H1 (cell line): ENCODE measurements around the gene MDFIC.

ENCODE experiments used
- CHD2 ChIP-seq: IDR thresholded peaks from 2 replicates; pipeline ENCODE4 v1.6.1; 2012; ENCODE audit warnings: low read length, improper control_type of control experiment
- EP300 ChIP-seq, 2 experiments: IDR thresholded peaks; 1 replicate in 1 of 2; 2 replicates in 1 of 2; pipeline ENCODE4 v1.6.1; 2011 to 2012; ENCODE audit warnings: low read depth in 2 of 2, low read length in 2 of 2, mild to moderate bottlenecking in 2 of 2, borderline replicate concordance in 1 of 2, inconsistent platforms in 1 of 2, moderate library complexity in 1 of 2
- EZH2 ChIP-seq: fragments of 200-600 bp; sonication (generic); IDR thresholded peaks from 2 replicates; pipeline ENCODE4 v1.7.1; 2012; ENCODE audit warnings: low read depth, mild to moderate bottlenecking, moderate library complexity, low read length, inconsistent platforms; ENCODE audit not compliant: severe bottlenecking
- GTF2F1 ChIP-seq: IDR thresholded peaks from 2 replicates; pipeline ENCODE4 v1.6.1; 2012; ENCODE audit warnings: low read depth, low read length, improper control_type of control experiment, borderline replicate concordance
- MAFK ChIP-seq: IDR thresholded peaks from 2 replicates; pipeline ENCODE4 v1.6.1; 2012; ENCODE audit warnings: low read depth, mild to moderate bottlenecking, improper control_type of control experiment, low read length
- POLR2A ChIP-seq, 2 experiments: IDR thresholded peaks; 1 replicate in 1 of 2; 2 replicates in 1 of 2; pipeline ENCODE4 v1.6.1; 2011; ENCODE audit warnings: low read depth in 2 of 2, low read length in 2 of 2, mild to moderate bottlenecking in 2 of 2; ENCODE audit errors: control extremely low read depth in 1 of 2
- POLR2AphosphoS5 ChIP-seq: IDR thresholded peaks from 2 replicates; pipeline ENCODE4 v1.6.1; 2011; ENCODE audit warnings: low read depth, low read length
- RNF2 ChIP-seq: fragments of 200-900, 300-1000 bp; sonication (generic); IDR thresholded peaks from 2 replicates; pipeline ENCODE4 v1.7.1; 2016; ENCODE audit warnings: borderline replicate concordance, low read depth, mild to moderate bottlenecking, antibody characterized with exemption, low read length; ENCODE audit not compliant: poor library complexity, severe bottlenecking; ENCODE audit errors: missing control alignments
- SP1 ChIP-seq: IDR thresholded peaks from 2 replicates; pipeline ENCODE4 v1.6.1; 2011; ENCODE audit warnings: low read depth, low read length
- TAF1 ChIP-seq: IDR thresholded peaks from 2 replicates; pipeline ENCODE4 v1.6.1; 2011; ENCODE audit warnings: mild to moderate bottlenecking, low read depth, low read length
- YY1 ChIP-seq: IDR thresholded peaks from 2 replicates; pipeline ENCODE4 v1.6.1; 2011; ENCODE audit warnings: low read depth, mild to moderate bottlenecking, low read length
- ZNF274 ChIP-seq: IDR thresholded peaks from 2 replicates; pipeline ENCODE4 v1.7.0; 2012; ENCODE audit warnings: low read length, borderline replicate concordance; ENCODE audit errors: extremely low read depth
- TF ChIP-seq, protein P1 (sequence below), 3 experiments: IDR thresholded peaks; 1 replicate in 2 of 3; 2 replicates in 1 of 3; pipeline versions ENCODE4 v1.5.1 to v1.6.1; 2011; ENCODE audit warnings: low read length in 3 of 3, mild to moderate bottlenecking in 3 of 3, inconsistent platforms in 2 of 3, low read depth in 1 of 3, moderate library complexity in 1 of 3; ENCODE audit not compliant: insufficient read depth in 1 of 3; ENCODE audit errors: control extremely low read depth in 1 of 3
- TF ChIP-seq, protein P2 (sequence below): IDR thresholded peaks from 2 replicates; pipeline ENCODE4 v1.6.1; 2012; ENCODE audit warnings: inconsistent platforms

DNA sequence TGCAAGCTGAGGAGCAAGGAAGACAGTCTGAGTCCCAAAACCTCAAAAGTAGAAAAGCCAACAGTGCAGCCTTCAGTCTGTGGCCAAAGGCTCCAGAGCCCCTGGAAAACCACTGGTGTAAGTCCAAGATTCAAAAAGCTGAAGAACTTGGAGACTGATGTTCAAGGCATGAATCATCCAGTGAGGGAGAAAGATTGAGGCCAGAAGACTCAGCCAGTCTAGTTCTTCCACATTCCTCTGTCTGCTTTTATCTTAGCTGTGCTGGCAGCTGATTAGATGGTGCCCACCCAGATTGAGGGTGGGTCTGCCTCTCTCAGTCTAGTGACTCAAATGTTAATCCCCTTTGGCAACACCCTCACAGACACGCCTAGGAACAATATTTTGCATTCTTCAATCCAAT, 20.1 kb upstream of the MDFIC start:
- TF ChIP-seq, protein P1, sequence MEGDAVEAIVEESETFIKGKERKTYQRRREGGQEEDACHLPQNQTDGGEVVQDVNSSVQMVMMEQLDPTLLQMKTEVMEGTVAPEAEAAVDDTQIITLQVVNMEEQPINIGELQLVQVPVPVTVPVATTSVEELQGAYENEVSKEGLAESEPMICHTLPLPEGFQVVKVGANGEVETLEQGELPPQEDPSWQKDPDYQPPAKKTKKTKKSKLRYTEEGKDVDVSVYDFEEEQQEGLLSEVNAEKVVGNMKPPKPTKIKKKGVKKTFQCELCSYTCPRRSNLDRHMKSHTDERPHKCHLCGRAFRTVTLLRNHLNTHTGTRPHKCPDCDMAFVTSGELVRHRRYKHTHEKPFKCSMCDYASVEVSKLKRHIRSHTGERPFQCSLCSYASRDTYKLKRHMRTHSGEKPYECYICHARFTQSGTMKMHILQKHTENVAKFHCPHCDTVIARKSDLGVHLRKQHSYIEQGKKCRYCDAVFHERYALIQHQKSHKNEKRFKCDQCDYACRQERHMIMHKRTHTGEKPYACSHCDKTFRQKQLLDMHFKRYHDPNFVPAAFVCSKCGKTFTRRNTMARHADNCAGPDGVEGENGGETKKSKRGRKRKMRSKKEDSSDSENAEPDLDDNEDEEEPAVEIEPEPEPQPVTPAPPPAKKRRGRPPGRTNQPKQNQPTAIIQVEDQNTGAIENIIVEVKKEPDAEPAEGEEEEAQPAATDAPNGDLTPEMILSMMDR (IDR thresholded peaks at IDR 0.05; ENCODE audit: control extremely low read depth in 1 of 3, insufficient read depth in 1 of 3, low read depth in 1 of 3, low read length in 3 of 3) = no peak
- TF ChIP-seq POLR2AphosphoS5 = no peak
- no peak for TF ChIP-seq EZH2
- no peak for TF ChIP-seq ZNF274
- no peak for TF ChIP-seq SP1
- TF ChIP-seq TAF1 = no peak
- no peak for TF ChIP-seq POLR2A (IDR thresholded peaks at IDR 0.05; ENCODE audit: control extremely low read depth in 1 of 2, low read depth in 2 of 2, low read length in 2 of 2)
- TF ChIP-seq EP300 (IDR thresholded peaks at IDR 0.05; ENCODE audit: borderline replicate concordance in 1 of 2, low read depth in 2 of 2, low read length in 2 of 2) = no peak
- no peak for TF ChIP-seq MAFK
- TF ChIP-seq YY1 = no peak
- no peak for TF ChIP-seq GTF2F1
- TF ChIP-seq, protein P2, sequence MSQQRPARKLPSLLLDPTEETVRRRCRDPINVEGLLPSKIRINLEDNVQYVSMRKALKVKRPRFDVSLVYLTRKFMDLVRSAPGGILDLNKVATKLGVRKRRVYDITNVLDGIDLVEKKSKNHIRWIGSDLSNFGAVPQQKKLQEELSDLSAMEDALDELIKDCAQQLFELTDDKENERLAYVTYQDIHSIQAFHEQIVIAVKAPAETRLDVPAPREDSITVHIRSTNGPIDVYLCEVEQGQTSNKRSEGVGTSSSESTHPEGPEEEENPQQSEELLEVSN = no peak
- TF ChIP-seq RNF2 = no peak
- no peak for TF ChIP-seq CHD2
